ENCODE results near the gene GPRC5A.

GRCh38 chr12:12907552-12907951 is 16.2 kb downstream of the GPRC5A start:
- TF ChIP-seq CTCF (conservative IDR thresholded peaks at IDR 0.05) (no peak), ZFX (IDR thresholded peaks at IDR 0.05) (no peak)
